Naive thymus-derived CD4-positive, alpha-beta T cell (primary cell): ENCODE results near the gene CAB39L. TPM values are rescaled to one million over a fixed set of nuclear protein-coding genes. Genes with fewer than 3 reads are reported as not detected.

Experiments
- ATAC-seq: fragments of 150-1000 bp; cut with Tn5 transposase; 2 replicates; pipeline ENCODE4 v1.10.0; 2021; ENCODE audit warnings: mild to moderate bottlenecking, moderate library complexity
- CTCF ChIA-PET: fragments of 350-600 bp; sonication (Branson Sonifier 250); formaldehyde crosslinking; loops from one replicate; lab custom pipeline; 2021; ENCODE audit warnings: antibody characterized with exemption; lab: Charles Lee
- POLR2A ChIA-PET: fragments of 350-600 bp; sonication (Branson Sonifier 250); formaldehyde crosslinking; loops from one replicate; lab custom pipeline; 2021; ENCODE audit warnings: antibody characterized with exemption, inconsistent platforms; lab: Charles Lee
- DNase-seq, 9 donors: peaks; one replicate each; pipeline versions ENCODE4 v3.0.0 to v3.0.0-alpha.2; 2020 to 2022; ENCODE audit warnings: mixed read lengths in 1 of 9
- H3K27ac ChIP-seq: one replicate; pipeline ENCODE4 v1.7.0; 2013; ENCODE audit warnings: mild to moderate bottlenecking, low read depth, low read length, moderate library complexity
- H3K27me3 ChIP-seq, 2 donors: one replicate each; pipeline ENCODE4 v1.7.0; 2013; ENCODE audit warnings: low read length in 2 of 2, mild to moderate bottlenecking in 2 of 2, moderate library complexity in 2 of 2; ENCODE audit not compliant: control insufficient read depth in 2 of 2, insufficient read depth in 2 of 2
- H3K36me3 ChIP-seq, 3 experiments: 1 replicate in 2 of 3; 2 replicates in 1 of 3; pipeline ENCODE4 v1.7.0; 2013; ENCODE audit warnings: low read length in 3 of 3, mild to moderate bottlenecking in 3 of 3, moderate library complexity in 1 of 3; ENCODE audit not compliant: insufficient read depth in 3 of 3, control insufficient read depth in 2 of 3
- H3K4me1 ChIP-seq, 2 donors: one replicate each; pipeline ENCODE4 v1.7.0; 2013; ENCODE audit warnings: low read length in 2 of 2, mild to moderate bottlenecking in 2 of 2, moderate library complexity in 1 of 2; ENCODE audit not compliant: control insufficient read depth in 2 of 2, insufficient read depth in 2 of 2
- H3K4me3 ChIP-seq: 2 replicates; pipeline ENCODE4 v1.7.0; 2013; ENCODE audit warnings: mild to moderate bottlenecking, low read length
- H3K9me3 ChIP-seq, 3 experiments: 1 replicate in 2 of 3; 2 replicates in 1 of 3; pipeline ENCODE4 v1.7.0; 2013; ENCODE audit warnings: low read length in 3 of 3; ENCODE audit not compliant: control insufficient read depth in 2 of 3
- H3K27ac Mint-ChIP-seq, 9 donors: one replicate each; pipeline ENCODE4 v1.8.0; 2020 to 2022; ENCODE audit warnings: mixed read lengths in 9 of 9, mild to moderate bottlenecking in 8 of 9, moderate library complexity in 5 of 9, inconsistent platforms in 2 of 9
- H3K27me3 Mint-ChIP-seq, 5 donors: one replicate each; pipeline ENCODE4 v1.8.0; 2021 to 2022; ENCODE audit warnings: mixed read lengths in 5 of 5, mild to moderate bottlenecking in 1 of 5
- H3K36me3 Mint-ChIP-seq, 5 donors: one replicate each; pipeline ENCODE4 v1.8.0; 2020 to 2022; ENCODE audit warnings: mixed read lengths in 5 of 5, mild to moderate bottlenecking in 3 of 5, inconsistent platforms in 1 of 5
- H3K4me1 Mint-ChIP-seq, 7 donors: one replicate each; pipeline ENCODE4 v1.8.0; 2020 to 2022; ENCODE audit warnings: mixed read lengths in 7 of 7, mild to moderate bottlenecking in 3 of 7, inconsistent platforms in 1 of 7
- H3K4me3 Mint-ChIP-seq, 10 donors: one replicate each; pipeline ENCODE4 v1.8.0; 2020 to 2022; ENCODE audit warnings: mild to moderate bottlenecking in 10 of 10, mixed read lengths in 10 of 10, moderate library complexity in 6 of 10, inconsistent platforms in 2 of 10
- H3K9me3 Mint-ChIP-seq, 11 donors: one replicate each; pipeline ENCODE4 v1.8.0; 2020 to 2022; ENCODE audit warnings: mixed read lengths in 11 of 11, mild to moderate bottlenecking in 4 of 11, inconsistent platforms in 1 of 11, moderate library complexity in 1 of 11
- intact Hi-C, 2 donors: fragments of 100-400 bp; cut with micrococcal nuclease; formaldehyde crosslinking; loops; one replicate each; pipeline ENCODE4 v1.15.1; 2023
- polyA plus RNA-seq, 2 donors: library from polyadenylated mRNA; unstranded; fragments of 300-500 nt; fragmentation: Illumina TruSeq; gene quantifications; one replicate each; pipeline ENCODE4 v1.2.3, GENCODE V29; 2021
- total RNA-seq, 6 experiments: library from RNA in 5 of 6; stranded (reverse) in 5 of 6; gene quantifications; 1 replicate in 5 of 6; 2 replicates in 1 of 6; pipeline ENCODE4 v1.2.3 and lab custom pipeline; 2021 to 2026

The CAB39L gene
- total and polyA plus RNA-seq, 7 experiments from 2014 or later = 2.9 to 5.9 (median 4.6) TPM

- Mint-ChIP-seq H3K27ac (no peak overlapping the region), H3K36me3 (peaks cover 0 to 25% (median 20%) of the 10 kb centered on the region in 5 donors), H3K9me3 (peaks cover 0 to 19% (median 8%) of the 10 kb centered on the region in 11 donors), H3K4me3 (no peak overlapping the region), H3K27me3 (peaks cover 0 to 11% (median 0%) of the 10 kb centered on the region in 5 donors), H3K4me1 (peaks cover 6 to 45% (median 31%) of the 10 kb centered on the region in 7 donors)
- H3K4me3 ChIP-seq = no peak overlapping the region
- no peaks in the 10 kb centered on the region for H3K36me3 ChIP-seq
- ATAC-seq (no peak), DNase-seq (no peak)
- H3K27me3 ChIP-seq = no peaks in the 10 kb centered on the region
- no peak overlapping the region for H3K27ac ChIP-seq
- H3K4me1 ChIP-seq = peaks cover 6 to 20% of the 10 kb centered on the region in 2 donors
- peaks cover 0 to 6% (median 0%) of the 10 kb centered on the region in 3 experiments for H3K9me3 ChIP-seq
- ChIA-PET POLR2A (no interaction called here), CTCF (interaction anchor here (0.7 kb wide), 1 partner anchor 722 kb away, joined by 3 read pairs; no protein-coding TSS in a partner anchor)
- intact Hi-C loops = no loop called here
These were observed 75.2 kb downstream of the CAB39L start for GRCh38 chr13:49368688-49369087.

- Histone ChIP-seq H3K36me3 (no peaks in the 10 kb centered on the region), H3K27me3 (no peaks in the 10 kb centered on the region), H3K4me1 (peaks cover 6 to 14% of the 10 kb centered on the region in 2 donors), H3K9me3 (peaks cover 0 to 9% (median 0%) of the 10 kb centered on the region in 3 experiments), H3K4me3 (no peak overlapping the region), H3K27ac (no peak overlapping the region)
- ChIA-PET POLR2A (no interaction called here), CTCF (interaction anchor here (0.7 kb wide), 1 partner anchor 723 kb away, joined by 3 read pairs; no protein-coding TSS in a partner anchor)
- peaks cover 0 to 12% (median 0%) of the 10 kb centered on the region in 5 donors for H3K27me3 Mint-ChIP-seq
- H3K9me3 Mint-ChIP-seq = peaks cover 0 to 28% (median 16%) of the 10 kb centered on the region in 11 donors
- H3K4me1 Mint-ChIP-seq = peaks cover 6 to 37% (median 22%) of the 10 kb centered on the region in 7 donors
- H3K27ac Mint-ChIP-seq = no peak overlapping the region
- intact Hi-C loops = no loop called here
- DNase-seq = no peak
- no peak for ATAC-seq
- H3K4me3 Mint-ChIP-seq = no peak overlapping the region
- H3K36me3 Mint-ChIP-seq = peaks cover 0 to 33% (median 27%) of the 10 kb centered on the region in 5 donors
These were observed 76.0 kb downstream of the CAB39L start for GRCh38 chr13:49367640-49368422.

GRCh38 chr13:49366841-49367240, 77.0 kb downstream of the CAB39L start:
- Mint-ChIP-seq H3K9me3 (peaks cover 0 to 34% (median 19%) of the 10 kb centered on the region in 11 donors), H3K4me3 (no peak overlapping the region), H3K27me3 (peaks cover 0 to 12% (median 0%) of the 10 kb centered on the region in 5 donors), H3K4me1 (peaks cover 0 to 27% (median 12%) of the 10 kb centered on the region in 7 donors), H3K27ac (no peak overlapping the region), H3K36me3 (peaks cover 0 to 42% (median 34%) of the 10 kb centered on the region in 5 donors)
- no peak for ATAC-seq
- no peaks in the 10 kb centered on the region for H3K36me3 ChIP-seq
- ChIA-PET CTCF (no interaction called here), POLR2A (no interaction called here)
- intact Hi-C loops = no loop called here
- no peak overlapping the region for H3K4me3 ChIP-seq
- no peak overlapping the region for H3K27ac ChIP-seq
- no peak for DNase-seq
- H3K9me3 ChIP-seq = peaks cover 0 to 9% (median 0%) of the 10 kb centered on the region in 3 experiments
- peaks cover 0 to 7% of the 10 kb centered on the region in 2 donors for H3K4me1 ChIP-seq
- no peaks in the 10 kb centered on the region for H3K27me3 ChIP-seq

GRCh38 chr13:49357694-49358093, 86.2 kb downstream of the CAB39L start:
- no peak overlapping the region for H3K27ac ChIP-seq
- Mint-ChIP-seq H3K4me1 (peaks cover 0 to 5% (median 0%) of the 10 kb centered on the region in 7 donors), H3K9me3 (peaks cover 0 to 10% (median 5%) of the 10 kb centered on the region in 11 donors), H3K36me3 (peaks cover 3 to 48% (median 33%) of the 10 kb centered on the region in 5 donors), H3K27me3 (no peaks in the 10 kb centered on the region), H3K27ac (no peak overlapping the region), H3K4me3 (no peak overlapping the region)
- H3K9me3 ChIP-seq = no peaks in the 10 kb centered on the region
- ChIA-PET POLR2A (no interaction called here), CTCF (interaction anchor here (0.5 kb wide), 1 partner anchor 310 kb away, joined by 3 read pairs; no protein-coding TSS in a partner anchor)
- no peaks in the 10 kb centered on the region for H3K36me3 ChIP-seq
- intact Hi-C loops = no loop called here
- no peaks in the 10 kb centered on the region for H3K4me1 ChIP-seq
- H3K4me3 ChIP-seq = no peak overlapping the region
- H3K27me3 ChIP-seq = no peaks in the 10 kb centered on the region
- no peak for DNase-seq
- no peak for ATAC-seq

GRCh38 chr13:49356223-49356622, 87.6 kb downstream of the CAB39L start:
- H3K36me3 ChIP-seq = no peaks in the 10 kb centered on the region
- Mint-ChIP-seq H3K9me3 (peaks cover 0 to 6% (median 3%) of the 10 kb centered on the region in 11 donors), H3K4me1 (peaks cover 0 to 5% (median 0%) of the 10 kb centered on the region in 7 donors), H3K36me3 (peaks cover 3 to 36% (median 31%) of the 10 kb centered on the region in 5 donors), H3K4me3 (no peak overlapping the region), H3K27ac (no peak overlapping the region), H3K27me3 (no peaks in the 10 kb centered on the region)
- H3K4me1 ChIP-seq = no peaks in the 10 kb centered on the region
- H3K4me3 ChIP-seq = no peak overlapping the region
- ChIA-PET CTCF (no interaction called here), POLR2A (no interaction called here)
- ATAC-seq (no peak), DNase-seq (no peak)
- H3K9me3 ChIP-seq = no peaks in the 10 kb centered on the region
- H3K27ac ChIP-seq = no peak overlapping the region
- intact Hi-C loops = no loop called here
- no peaks in the 10 kb centered on the region for H3K27me3 ChIP-seq

GRCh38 chr13:49354719-49355118, 89.1 kb downstream of the CAB39L start:
- Mint-ChIP-seq H3K36me3 (peaks cover 3 to 35% (median 26%) of the 10 kb centered on the region in 5 donors), H3K9me3 (peaks cover 0 to 6% (median 0%) of the 10 kb centered on the region in 11 donors), H3K4me3 (no peak overlapping the region), H3K4me1 (peaks cover 0 to 8% (median 0%) of the 10 kb centered on the region in 7 donors), H3K27ac (no peak overlapping the region), H3K27me3 (no peaks in the 10 kb centered on the region)
- Histone ChIP-seq H3K4me3 (no peak overlapping the region), H3K9me3 (no peaks in the 10 kb centered on the region), H3K27ac (no peak overlapping the region), H3K4me1 (no peaks in the 10 kb centered on the region), H3K27me3 (no peaks in the 10 kb centered on the region), H3K36me3 (no peaks in the 10 kb centered on the region)
- ChIA-PET POLR2A (no interaction called here), CTCF (no interaction called here)
- no peak for ATAC-seq
- intact Hi-C loops = no loop called here
- no peak for DNase-seq
